T-helper 2 cell treated with Interferon-gamma antibody and Interleukin-4, amounts not matched to agents 100 ng/mL and 5 ng/mL, for 36 hours (primary cell): ENCODE measurements around the gene SLAMF6. TPM values are rescaled to one million over a fixed set of nuclear protein-coding genes. Genes with fewer than 3 reads are reported as not detected.
"Not testable (repeated sequence)": the region's sequence is repeated elsewhere in the genome, so short reads cannot be mapped to it uniquely, and the experiment has no call there.

Source experiments
- intact Hi-C: fragments of 100-400 bp; cut with micrococcal nuclease; formaldehyde crosslinking; loops from one replicate; pipeline ENCODE4 v1.15.1; 2023
- total RNA-seq: library from RNA; stranded (reverse); gene quantifications from 2 replicates; pipeline ENCODE4 v1.2.3, GENCODE V29; 2022

Gene SLAMF6
- 34.1 and 36.4 TPM in 2 replicates for total RNA-seq

- intact Hi-C loops: loop anchor here (1.0 to 5.0 kb wide), 5 partner anchors 18 to 180 kb away; partner anchors contain the start of genes COPA and NCSTN
Measured at GRCh38 chr1:160522622-160523345, at the start of gene SLAMF6. SLAMF6 (minus strand) TSS chr1:160523255; CDS start chr1:160523192, 63 bp downstream.

- intact Hi-C loops: no loop called here
Measured at GRCh38 chr1:160570840-160571239, 47.8 kb upstream of the SLAMF6 start.

GRCh38 chr1:160569806-160570205 lies 46.8 kb upstream of the SLAMF6 start:
- intact Hi-C loops: no loop called here

- intact Hi-C loops: loop anchor here (1.0 kb wide), 2 partner anchors 8 to 9 kb away; no protein-coding TSS in a partner anchor
Measured at GRCh38 chr1:160567858-160568682, 45.0 kb upstream of the SLAMF6 start.

GRCh38 chr1:160567341-160567740 lies 44.3 kb upstream of the SLAMF6 start:
- intact Hi-C loops: no loop called here

- intact Hi-C loops: no loop called here
Measured at GRCh38 chr1:160565564-160565963, 42.5 kb upstream of the SLAMF6 start.

- intact Hi-C loops: not testable (repeated sequence)
Measured at GRCh38 chr1:160563230-160563629, 40.2 kb upstream of the SLAMF6 start.

- intact Hi-C loops: not testable (repeated sequence)
Measured at GRCh38 chr1:160562745-160563144, 39.7 kb upstream of the SLAMF6 start.

GRCh38 chr1:160560806-160561205 lies 37.8 kb upstream of the SLAMF6 start:
- intact Hi-C loops: loop anchor here (2.0 kb wide), 1 partner anchor 18 kb away; the partner anchor contains the start of gene CD84

GRCh38 chr1:160560045-160560705 lies 37.1 kb upstream of the SLAMF6 start:
- intact Hi-C loops: loop anchor here (2.0 kb wide), 1 partner anchor 19 kb away; the partner anchor contains the start of gene CD84

- intact Hi-C loops: loop anchor here (1.0 kb wide), 1 partner anchor 9 kb away; no protein-coding TSS in a partner anchor
Measured at GRCh38 chr1:160559437-160559836, 36.4 kb upstream of the SLAMF6 start.

- intact Hi-C loops: loop anchor here (1.0 kb wide), 1 partner anchor 9 kb away; no protein-coding TSS in a partner anchor
Measured at GRCh38 chr1:160558660-160559380, 35.8 kb upstream of the SLAMF6 start.

- intact Hi-C loops: no loop called here
Measured at GRCh38 chr1:160553778-160554177, 30.7 kb upstream of the SLAMF6 start.

- intact Hi-C loops: no loop called here
Measured at GRCh38 chr1:160552425-160552824, 29.4 kb upstream of the SLAMF6 start.

- intact Hi-C loops: loop anchor here (1.0 kb wide), 1 partner anchor 57 kb away; no protein-coding TSS in a partner anchor
Measured at GRCh38 chr1:160550572-160551034, 27.5 kb upstream of the SLAMF6 start.

- intact Hi-C loops: loop anchor here (1.0 kb wide), 1 partner anchor 58 kb away; no protein-coding TSS in a partner anchor
Measured at GRCh38 chr1:160549665-160550006, 26.6 kb upstream of the SLAMF6 start.

GRCh38 chr1:160548960-160549664 lies 26.1 kb upstream of the SLAMF6 start:
- intact Hi-C loops: no loop called here

- intact Hi-C loops: no loop called here
Measured at GRCh38 chr1:160548183-160548582, 25.1 kb upstream of the SLAMF6 start.

- intact Hi-C loops: no loop called here
Measured at GRCh38 chr1:160547422-160547821, 24.4 kb upstream of the SLAMF6 start.

GRCh38 chr1:160546942-160547341 lies 23.9 kb upstream of the SLAMF6 start:
- intact Hi-C loops: no loop called here
